GM23248 (cell line): ENCODE measurements around the gene CORO7. TPM values are rescaled to one million over a fixed set of nuclear protein-coding genes. Genes with fewer than 3 reads are reported as not detected.
A peak's percentile ranks its signal among the peaks of the same experiment; 100 is the strongest.

Experiments used
- DNase-seq: peaks from one replicate; pipeline ENCODE4 v3.0.0-alpha.2; 2015
- H2AFZ ChIP-seq: fragments of 200-600 bp; sonication (generic); 2 replicates; pipeline ENCODE4 v1.6.1; 2016; ENCODE audit warnings: antibody characterized with exemption
- H3F3A ChIP-seq: fragments of 200-600 bp; sonication (generic); 2 replicates; pipeline ENCODE4 v1.6.1; 2016; ENCODE audit warnings: mild to moderate bottlenecking, antibody characterized with exemption, mixed run types; ENCODE audit not compliant: insufficient read depth
- H3K27ac ChIP-seq: fragments of 200-600 bp; sonication (generic); 2 replicates; pipeline ENCODE4 v1.5.1; 2016; ENCODE audit warnings: mild to moderate bottlenecking
- H3K27me3 ChIP-seq: fragments of 200-600 bp; sonication (generic); replicated peaks from 2 replicates; pipeline ENCODE4 v1.6.1; 2016; ENCODE audit warnings: mild to moderate bottlenecking; ENCODE audit not compliant: insufficient read depth
- H3K36me3 ChIP-seq: fragments of 200-600 bp; sonication (generic); 2 replicates; pipeline ENCODE4 v1.6.1; 2016; ENCODE audit warnings: low read depth, mild to moderate bottlenecking
- H3K4me1 ChIP-seq: fragments of 200-600 bp; sonication (generic); 2 replicates; pipeline ENCODE4 v1.6.1; 2016; ENCODE audit warnings: mild to moderate bottlenecking; ENCODE audit not compliant: insufficient read depth
- H3K4me2 ChIP-seq: fragments of 200-600 bp; sonication (generic); one replicate; pipeline ENCODE4 v1.6.1; 2016; ENCODE audit warnings: mild to moderate bottlenecking; ENCODE audit not compliant: unreplicated experiment
- H3K4me3 ChIP-seq: fragments of 200-600 bp; sonication (generic); 2 replicates; pipeline ENCODE4 v1.5.1; 2016; ENCODE audit warnings: mild to moderate bottlenecking
- H3K79me2 ChIP-seq: fragments of 200-600 bp; sonication (generic); 2 replicates; pipeline ENCODE4 v1.6.1; 2016; ENCODE audit warnings: mild to moderate bottlenecking; ENCODE audit not compliant: insufficient read depth
- H3K9ac ChIP-seq: fragments of 200-600 bp; sonication (generic); 2 replicates; pipeline ENCODE4 v1.6.1; 2016; ENCODE audit warnings: mild to moderate bottlenecking
- H3K9me2 ChIP-seq: fragments of 200-600 bp; sonication (generic); 2 replicates; pipeline ENCODE4 v1.6.1; 2016; ENCODE audit warnings: mixed run types, mild to moderate bottlenecking, moderate library complexity; ENCODE audit not compliant: insufficient read depth
- H3K9me3 ChIP-seq: fragments of 200-600 bp; sonication (generic); one replicate; pipeline ENCODE4 v1.6.1; 2017; ENCODE audit warnings: low read depth
- H4K20me1 ChIP-seq: fragments of 200-600 bp; sonication (generic); 2 replicates; pipeline ENCODE4 v1.6.0; 2016; ENCODE audit not compliant: insufficient read depth
- EZH2 ChIP-seq: fragments of 200-600 bp; sonication (generic); IDR thresholded peaks from 2 replicates; pipeline ENCODE4 v1.6.1; 2018; ENCODE audit warnings: antibody characterized with exemption, mild to moderate bottlenecking; ENCODE audit not compliant: insufficient read depth, poor library complexity, severe bottlenecking
- EZH2phosphoT487 ChIP-seq: fragments of 200-600 bp; sonication (generic); IDR thresholded peaks from 2 replicates; pipeline ENCODE4 v1.6.1; 2018; ENCODE audit warnings: antibody characterized with exemption, moderate library complexity, mild to moderate bottlenecking, low read depth; ENCODE audit not compliant: insufficient read depth
- WGBS, 2 experiments: methylation state at CpG; one replicate each; pipeline ENCODE4 v1.1.6; 2015 to 2017; ENCODE audit warnings: low lambda C conversion rate in 2 of 2, low coverage in 1 of 2; ENCODE audit errors: missing lambda C conversion rate in 2 of 2; 5-methylcytosine and 5-hydroxymethylcytosine counted together
- in situ Hi-C: fragments of 300-500 bp; cut with MboI; formaldehyde crosslinking; loops from 2 replicates; pipeline ENCODE4 v1.15.0; 2020
- polyA plus RNA-seq: library from polyadenylated mRNA; unstranded; fragments of >200 nt; fragmentation: Nextera tagmentation; extraction: Ambion mirVana; gene quantifications from 2 replicates; pipeline ENCODE4 v1.2.1, GENCODE V29; 2016
- total RNA-seq: library from RNA; depleted of rRNA; stranded (reverse); fragments of >200 nt; shearing (Covaris generic); gene quantifications from 2 replicates; pipeline ENCODE4 v1.2.3, GENCODE V29; 2014

The CORO7 gene
- total and polyA plus RNA-seq, 2 experiments from 2014 or later: 7.3 to 13.2 TPM

GRCh38 chr16:4360538-4361021, 55.8 kb downstream of the CORO7 start:
- H2AFZ ChIP-seq: no peak overlapping the region
- TF ChIP-seq EZH2 (no peak), EZH2phosphoT487 (no peak)
- WGBS, 2 experiments: 81 to 97% methylated on average over 5 to 11 of the region's 11 CpGs
- H3K79me2 ChIP-seq: no peaks in the 10 kb centered on the region
- H3K4me1 ChIP-seq: no peaks in the 10 kb centered on the region
- H3K27ac ChIP-seq: no peak overlapping the region
- no peaks in the 10 kb centered on the region for H4K20me1 ChIP-seq
- no peaks in the 10 kb centered on the region for H3K9me2 ChIP-seq
- H3K27me3 ChIP-seq: no peaks in the 10 kb centered on the region
- peak; percentile 22 for DNase-seq
- H3K4me3 ChIP-seq: no peak overlapping the region
- no peaks in the 10 kb centered on the region for H3K36me3 ChIP-seq
- H3K9me3 ChIP-seq: no peaks in the 10 kb centered on the region
- no peak overlapping the region for H3K9ac ChIP-seq
- no peaks in the 10 kb centered on the region for H3F3A ChIP-seq
- H3K4me2 ChIP-seq: no peak overlapping the region
- in situ Hi-C loops: no loop called here

- Histone ChIP-seq H3K9ac (no peak overlapping the region), H3K36me3 (no peaks in the 10 kb centered on the region), H3K4me3 (no peak overlapping the region), H2AFZ (no peak overlapping the region), H3K79me2 (no peaks in the 10 kb centered on the region), H4K20me1 (no peaks in the 10 kb centered on the region), H3F3A (no peaks in the 10 kb centered on the region), H3K27ac (no peak overlapping the region), H3K4me1 (no peaks in the 10 kb centered on the region), H3K9me2 (no peaks in the 10 kb centered on the region), H3K27me3 (no peaks in the 10 kb centered on the region), H3K4me2 (no peak overlapping the region), H3K9me3 (no peaks in the 10 kb centered on the region)
- in situ Hi-C loops: loop anchor here (10.0 kb wide), 1 partner anchor 45 kb away; no protein-coding TSS in a partner anchor
- no peak for DNase-seq
- whole genome bisulfite sequencing, 2 experiments: 95 to 100% methylated on average over 3 of the region's 3 CpGs
- no peak for TF ChIP-seq EZH2
- TF ChIP-seq EZH2phosphoT487: no peak
These were observed 56.5 kb downstream of the CORO7 start for GRCh38 chr16:4359914-4360313.

GRCh38 chr16:4358831-4359561, 57.4 kb downstream of the CORO7 start:
- H3K9me2 ChIP-seq: no peaks in the 10 kb centered on the region
- no peaks in the 10 kb centered on the region for H3K36me3 ChIP-seq
- H3K9me3 ChIP-seq: no peaks in the 10 kb centered on the region
- H2AFZ ChIP-seq: no peak overlapping the region
- H3K27ac ChIP-seq: no peak overlapping the region
- H3F3A ChIP-seq: no peaks in the 10 kb centered on the region
- in situ Hi-C loops: loop anchor here (10.0 kb wide), 1 partner anchor 46 kb away; no protein-coding TSS in a partner anchor
- H3K79me2 ChIP-seq: no peaks in the 10 kb centered on the region
- 26 to 36% methylated on average over 12 to 19 of the region's 19 CpGs for WGBS, 2 experiments
- H3K9ac ChIP-seq: no peak overlapping the region
- H3K4me1 ChIP-seq: no peaks in the 10 kb centered on the region
- no peaks in the 10 kb centered on the region for H3K27me3 ChIP-seq
- TF ChIP-seq EZH2: no peak
- TF ChIP-seq EZH2phosphoT487: no peak
- no peaks in the 10 kb centered on the region for H4K20me1 ChIP-seq
- H3K4me2 ChIP-seq: no peak overlapping the region
- peak; percentile 63 for DNase-seq
- H3K4me3 ChIP-seq: no peak overlapping the region

GRCh38 chr16:4358236-4358635, 58.2 kb downstream of the CORO7 start:
- H4K20me1 ChIP-seq: no peaks in the 10 kb centered on the region
- no peaks in the 10 kb centered on the region for H3K4me1 ChIP-seq
- H3K9me3 ChIP-seq: no peaks in the 10 kb centered on the region
- in situ Hi-C loops: loop anchor here (10.0 kb wide), 1 partner anchor 47 kb away; no protein-coding TSS in a partner anchor
- no peaks in the 10 kb centered on the region for H3K27me3 ChIP-seq
- no peaks in the 10 kb centered on the region for H3K36me3 ChIP-seq
- H3K4me3 ChIP-seq: no peak overlapping the region
- DNase-seq: no peak
- TF ChIP-seq EZH2phosphoT487 (no peak), EZH2 (no peak)
- no peak overlapping the region for H3K27ac ChIP-seq
- no peaks in the 10 kb centered on the region for H3K79me2 ChIP-seq
- no peaks in the 10 kb centered on the region for H3K9me2 ChIP-seq
- H2AFZ ChIP-seq: no peak overlapping the region
- WGBS, 2 experiments: 95 to 97% methylated on average over 19 of the region's 19 CpGs
- H3K9ac ChIP-seq: no peak overlapping the region
- no peaks in the 10 kb centered on the region for H3F3A ChIP-seq
- no peak overlapping the region for H3K4me2 ChIP-seq
